HCEC 1CT (cell line): ENCODE measurements around the gene ST3GAL6.

Experiments
- DNase-seq: peaks from one replicate; pipeline ENCODE4 v3.0.0-alpha.2; 2017

ST3GAL6 gene

GRCh38 chr3:98778383-98778782 is 15.2 kb downstream of the ST3GAL6 start:
- DNase-seq = peak; percentile 54

- peak; percentile 97 for DNase-seq
Observed at GRCh38 chr3:98778852-98779413, 15.8 kb downstream of the ST3GAL6 start.

GRCh38 chr3:98779541-98780335 is 16.6 kb downstream of the ST3GAL6 start:
- peak; percentile 23 for DNase-seq

DNA sequence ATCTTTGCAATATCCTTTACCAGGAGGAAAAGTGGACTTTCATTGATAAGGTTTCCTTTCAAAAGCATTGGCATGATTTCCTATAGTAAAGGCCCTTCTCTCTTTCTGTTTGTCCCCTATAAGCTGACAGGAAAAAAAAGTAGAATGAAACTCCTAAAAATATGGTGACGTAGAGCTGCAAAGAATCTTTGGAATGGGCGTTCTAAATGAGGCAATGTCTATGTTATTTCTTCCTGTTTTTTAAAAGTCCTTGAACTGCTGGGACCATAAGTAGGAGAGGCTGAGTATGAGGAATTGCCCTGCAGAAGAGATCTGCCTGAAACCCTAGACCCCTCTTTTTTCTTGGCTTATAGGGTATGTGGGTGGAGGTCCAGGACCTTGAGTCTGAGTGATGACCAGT is 17.2 kb downstream of the ST3GAL6 start:
- no peak for DNase-seq

DNA sequence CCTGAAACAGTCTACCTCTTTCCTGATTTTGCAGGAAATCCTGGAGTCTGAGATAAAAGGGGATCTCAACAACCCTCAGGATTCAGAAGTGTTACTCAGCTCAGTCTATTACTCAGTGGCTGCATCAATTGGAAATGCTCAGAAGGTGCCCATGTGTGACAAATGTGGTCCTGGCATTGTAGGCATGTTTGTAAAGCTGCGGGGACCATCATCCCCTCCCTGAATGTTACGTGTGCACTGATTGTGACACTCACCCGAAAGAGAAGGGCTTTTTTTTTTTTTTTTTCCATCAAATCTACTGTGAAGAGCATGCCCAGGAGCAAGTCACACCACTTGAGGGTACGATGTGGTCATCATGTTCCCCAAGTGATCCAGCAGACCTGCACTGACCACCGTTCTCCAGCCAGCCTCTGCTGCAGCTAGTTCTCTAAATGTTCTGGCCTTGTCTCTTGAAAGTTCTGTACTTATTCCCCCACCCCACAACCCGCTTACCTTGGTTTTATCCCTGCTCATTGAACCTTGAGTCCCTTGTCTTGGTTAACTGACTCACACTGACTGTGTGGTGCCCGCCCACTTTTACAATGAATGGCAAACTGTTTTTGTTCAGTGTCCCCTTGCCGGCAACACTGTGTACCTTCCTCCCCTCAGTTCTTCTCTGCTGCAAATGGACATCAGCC is 19.8 kb downstream of the ST3GAL6 start:
- DNase-seq = no peak

- no peak for DNase-seq
Observed at GRCh38 chr3:98784042-98784441, 20.9 kb downstream of the ST3GAL6 start.

DNA sequence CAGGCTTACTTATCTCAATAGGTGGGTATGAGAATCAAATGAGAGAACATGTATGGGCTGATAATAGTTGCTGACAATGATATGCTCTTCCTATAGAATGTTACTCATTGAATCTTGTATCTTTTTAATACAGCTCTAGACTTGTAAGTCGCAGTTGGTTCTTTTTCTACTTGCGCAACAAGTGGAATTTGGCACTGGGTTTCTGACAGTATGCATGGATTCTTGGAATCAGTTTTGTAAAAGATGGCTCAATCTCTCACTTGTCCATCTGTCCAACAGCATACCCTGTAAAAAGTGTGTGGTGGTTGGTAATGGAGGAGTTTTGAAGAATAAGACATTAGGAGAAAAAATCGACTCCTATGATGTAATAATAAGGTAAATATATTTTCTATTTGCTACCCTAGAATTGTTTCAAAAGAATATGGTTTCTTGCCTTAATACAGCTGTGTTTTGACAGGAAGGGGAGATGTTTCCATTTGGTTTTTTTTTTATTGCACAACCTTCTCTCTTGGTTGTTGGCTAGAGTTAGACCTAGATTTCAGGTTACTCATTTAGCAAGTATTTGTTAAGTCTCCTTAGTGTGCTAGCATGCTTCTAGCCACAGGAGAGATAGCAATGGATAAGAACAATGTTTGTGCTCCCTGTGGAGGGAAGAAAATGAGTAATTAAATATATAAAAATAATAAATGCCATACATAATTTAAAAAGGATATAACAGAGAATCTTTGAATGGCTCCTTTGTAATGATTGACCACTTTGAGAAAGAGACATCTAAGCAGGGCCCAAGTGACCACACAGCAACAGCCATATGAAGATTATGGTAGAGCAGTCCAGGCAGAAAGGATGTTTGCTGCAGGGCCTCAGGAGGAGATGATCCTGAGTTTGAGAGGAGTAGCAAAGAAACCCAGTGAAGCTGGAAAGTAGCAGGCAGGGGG is 21.8 kb downstream of the ST3GAL6 start:
- DNase-seq = peak; percentile 88

DNA sequence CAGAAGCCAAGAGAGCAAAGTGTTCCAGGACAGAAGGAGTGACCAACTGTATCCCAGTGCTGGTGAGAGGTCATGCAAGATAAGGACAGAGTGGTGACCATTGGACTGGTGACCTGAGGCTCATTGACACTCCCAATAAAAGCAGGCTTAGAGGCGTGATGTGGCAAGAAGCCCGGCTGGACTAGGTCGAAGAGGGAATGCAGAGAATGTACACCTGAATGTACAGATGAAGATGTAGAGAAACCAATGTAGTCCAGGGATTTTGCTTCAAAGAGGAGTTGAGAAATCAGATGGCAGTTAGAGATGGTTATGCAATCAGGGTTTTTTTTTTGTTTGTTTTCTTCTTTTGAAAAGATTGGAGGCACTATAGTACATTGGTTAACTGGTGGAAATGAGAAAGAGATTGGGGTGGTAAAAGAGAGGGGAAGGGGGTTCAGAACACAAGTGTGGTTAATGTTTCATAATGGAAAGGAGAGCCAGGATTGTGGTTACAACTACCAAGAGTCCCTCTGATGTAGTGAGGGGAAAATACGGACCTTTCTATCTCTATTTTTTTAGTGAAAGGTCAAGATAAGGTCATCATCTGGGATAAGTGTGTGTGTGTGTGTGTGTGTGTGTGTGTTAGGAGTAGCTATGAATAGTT is 23.3 kb downstream of the ST3GAL6 start:
- no peak for DNase-seq

DNA sequence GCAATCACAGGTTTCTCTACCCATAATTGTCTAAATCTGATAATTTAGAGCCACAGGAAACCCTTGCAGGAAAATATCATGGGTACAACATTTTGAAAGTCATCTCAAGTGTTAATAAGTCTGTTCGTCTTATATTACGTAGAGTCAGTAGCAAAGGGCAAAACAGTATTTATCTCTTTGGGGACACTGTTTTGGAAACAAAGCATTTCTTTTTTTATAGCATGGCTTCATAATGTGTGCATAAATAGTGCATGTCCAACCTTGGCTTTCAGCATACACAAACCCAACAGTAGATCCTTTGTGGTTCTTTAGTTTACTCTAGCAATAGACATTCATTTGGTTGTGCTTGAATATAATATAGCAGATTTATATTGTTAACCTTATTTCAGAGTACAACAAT is 24.0 kb downstream of the ST3GAL6 start:
- DNase-seq = no peak

DNA sequence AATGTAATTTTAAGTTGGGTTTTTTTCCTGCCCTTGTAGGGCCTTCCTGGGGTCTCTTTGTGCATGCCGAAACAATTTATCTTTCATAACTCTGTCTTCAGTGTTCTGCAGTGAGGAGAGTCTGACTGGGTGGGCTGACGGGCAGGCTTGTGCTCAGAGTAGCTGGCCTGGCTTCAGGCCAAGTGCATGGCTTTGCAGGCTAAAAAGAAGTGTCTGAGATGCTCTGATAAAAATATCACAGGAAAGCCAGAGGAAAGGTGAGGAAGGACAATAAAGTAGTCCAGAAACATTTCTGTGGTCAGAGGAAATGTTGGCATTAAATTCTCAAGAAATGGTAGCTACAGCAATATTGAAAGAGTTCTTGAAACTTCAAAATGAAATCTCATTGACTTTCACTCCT is 25.5 kb downstream of the ST3GAL6 start:
- DNase-seq = no peak

DNA sequence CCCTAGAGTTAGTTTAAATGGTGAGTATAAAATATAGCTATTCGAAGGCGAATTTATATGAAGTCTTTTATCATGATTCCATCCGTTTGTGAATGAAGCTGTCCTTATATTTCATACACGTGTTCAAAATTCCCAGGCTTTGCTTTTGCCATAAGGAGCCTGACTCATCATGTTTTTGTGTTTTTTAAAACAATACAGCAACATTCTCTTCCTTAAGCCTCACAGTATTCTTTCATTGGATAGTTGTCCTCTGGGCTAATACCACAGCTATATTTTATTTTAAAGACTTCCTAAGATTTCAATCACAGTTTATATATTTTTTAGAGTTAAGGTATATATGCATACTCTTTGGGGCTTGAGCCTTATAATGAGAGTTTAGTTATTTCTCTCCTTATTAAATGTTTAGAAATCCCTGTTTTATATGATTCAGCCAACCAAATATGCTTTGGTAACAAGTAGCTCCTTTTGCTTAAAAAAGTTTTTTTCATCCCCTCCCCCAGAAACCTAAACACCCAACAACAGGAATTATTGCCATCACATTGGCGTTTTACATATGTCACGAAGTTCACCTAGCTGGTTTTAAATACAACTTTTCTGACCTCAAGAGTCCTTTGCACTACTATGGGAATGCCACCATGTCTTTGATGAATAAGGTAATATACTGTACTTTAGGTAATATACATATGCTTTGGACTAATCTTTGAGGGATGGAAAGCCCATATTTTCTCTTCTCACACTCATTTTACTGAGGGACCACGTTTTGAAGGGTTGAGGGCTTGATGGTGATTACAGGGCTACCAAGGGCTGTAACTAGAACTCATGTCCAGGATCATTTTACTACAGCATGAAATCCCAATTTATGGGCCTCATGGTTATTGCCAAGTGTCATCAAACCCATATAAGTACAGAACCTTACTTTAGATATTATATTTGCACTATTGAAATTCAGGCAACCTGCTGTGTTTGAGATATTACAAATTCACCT is 28.5 kb downstream of the ST3GAL6 start:
- peak; percentile 39 for DNase-seq

DNA sequence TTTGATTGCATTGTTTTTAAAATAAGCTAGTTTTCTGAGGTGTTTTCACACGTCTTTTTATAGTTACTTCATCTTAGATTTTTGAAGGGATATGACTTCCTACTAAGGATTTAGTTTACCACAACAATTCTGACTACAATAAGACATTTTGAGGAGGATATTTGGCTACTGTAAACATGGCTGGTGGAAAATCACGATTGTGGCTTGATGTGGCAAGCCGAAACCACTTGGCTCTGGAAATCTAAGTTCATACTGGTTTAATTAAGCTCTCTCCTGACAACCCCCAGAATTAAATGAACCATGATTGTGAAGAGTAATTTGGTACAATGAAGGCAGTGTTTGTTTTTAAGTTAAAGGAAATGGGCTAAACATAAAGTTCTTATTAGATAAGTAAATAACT is 30.8 kb downstream of the ST3GAL6 start:
- no peak for DNase-seq

GRCh38 chr3:98796334-98796733 is 33.2 kb downstream of the ST3GAL6 start:
- no peak for DNase-seq

- DNase-seq = no peak
Observed at GRCh38 chr3:98797905-98798304, 34.8 kb downstream of the ST3GAL6 start.

DNA sequence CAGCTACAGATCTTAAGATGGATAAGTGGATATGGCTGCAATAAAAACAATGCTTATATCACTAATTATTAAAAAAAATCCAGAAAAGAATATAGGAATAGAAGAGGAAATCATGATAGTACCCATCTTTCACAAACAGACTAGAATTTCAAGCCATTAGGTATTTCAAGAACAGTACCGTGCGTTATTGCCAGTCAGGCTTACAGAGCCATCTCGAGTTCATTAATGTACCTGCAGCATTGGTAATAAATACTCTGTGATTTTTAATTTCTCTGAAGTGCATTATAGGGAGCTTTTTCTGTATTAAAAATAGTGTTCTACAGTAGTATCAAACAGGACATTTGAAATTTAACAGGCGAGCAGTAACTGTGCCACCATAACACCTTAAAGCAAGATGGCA is 35.7 kb downstream of the ST3GAL6 start:
- no peak for DNase-seq

DNA sequence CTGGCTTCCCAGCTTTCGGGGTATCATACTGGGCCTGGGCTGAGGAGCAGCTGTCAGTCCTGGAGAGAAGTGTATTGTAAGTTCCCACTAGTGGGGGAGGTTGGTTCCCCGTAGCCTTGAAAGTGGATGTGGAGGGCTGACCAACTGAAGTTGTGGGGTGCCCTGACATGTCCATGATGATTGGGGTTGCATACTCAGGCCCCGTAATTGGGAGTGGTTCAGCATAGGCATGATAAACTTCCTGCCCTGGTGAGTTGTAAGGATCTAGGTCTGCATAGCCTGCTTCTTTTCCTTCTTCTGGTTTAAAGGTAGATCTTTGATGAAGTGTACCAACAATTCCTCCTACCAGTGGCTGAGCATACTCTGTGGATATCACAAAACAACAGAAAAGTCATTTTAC is 36.3 kb downstream of the ST3GAL6 start:
- DNase-seq = no peak

DNA sequence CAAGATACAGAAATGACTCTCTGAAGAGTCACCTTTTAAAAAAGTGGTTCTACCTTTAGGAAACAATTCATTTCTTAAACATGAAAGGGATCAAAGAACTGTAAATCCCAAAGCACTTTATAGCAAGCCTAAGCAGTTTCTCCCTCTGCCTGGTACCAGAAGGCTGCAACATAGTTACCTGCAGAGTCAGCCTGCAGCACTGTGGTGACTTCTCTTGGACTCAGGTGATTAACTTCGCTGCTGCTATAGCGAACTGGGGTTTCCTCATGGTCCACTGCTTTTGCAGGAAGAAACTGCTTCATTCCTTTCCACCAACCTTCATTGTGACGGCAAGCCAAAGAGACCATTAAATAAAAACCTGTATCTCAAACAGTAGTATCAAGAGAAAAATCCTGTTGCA is 37.3 kb downstream of the ST3GAL6 start:
- DNase-seq = no peak

DNA sequence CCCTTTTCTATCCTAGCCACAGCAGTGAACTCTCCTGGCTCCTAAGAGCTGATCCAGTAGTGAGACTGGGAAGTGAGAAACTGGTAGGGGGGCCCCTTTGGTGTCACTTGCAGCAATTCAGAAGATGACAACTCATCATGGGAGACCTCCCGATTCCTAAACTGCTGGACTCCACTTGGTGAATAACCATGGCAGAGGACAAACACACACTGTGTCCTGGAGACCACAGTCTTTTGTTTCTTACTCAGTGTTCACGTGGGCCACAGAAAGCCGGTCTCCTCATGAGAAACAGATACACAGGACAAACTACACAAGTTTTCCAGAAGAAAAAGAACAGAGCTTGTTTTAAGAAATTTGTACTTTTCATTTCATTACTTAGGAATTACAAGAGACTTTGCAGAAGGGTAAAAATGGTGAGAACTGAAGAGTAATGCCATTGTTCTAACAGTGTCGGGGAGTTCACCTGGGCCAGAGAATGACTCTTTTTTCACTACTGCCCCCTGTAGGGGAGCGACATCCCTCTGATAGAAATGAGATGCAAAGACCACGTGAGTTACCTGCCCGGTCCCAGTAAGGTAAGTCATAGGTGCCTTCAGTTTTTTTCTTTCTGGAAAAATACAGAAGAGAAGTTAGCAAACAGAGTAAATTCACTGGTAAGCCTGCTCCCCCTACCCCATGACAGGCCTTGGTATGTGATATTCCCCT is 38.1 kb downstream of the ST3GAL6 start:
- DNase-seq = no peak

- DNase-seq = no peak
Observed at GRCh38 chr3:98805571-98805970, 42.4 kb downstream of the ST3GAL6 start.

DNA sequence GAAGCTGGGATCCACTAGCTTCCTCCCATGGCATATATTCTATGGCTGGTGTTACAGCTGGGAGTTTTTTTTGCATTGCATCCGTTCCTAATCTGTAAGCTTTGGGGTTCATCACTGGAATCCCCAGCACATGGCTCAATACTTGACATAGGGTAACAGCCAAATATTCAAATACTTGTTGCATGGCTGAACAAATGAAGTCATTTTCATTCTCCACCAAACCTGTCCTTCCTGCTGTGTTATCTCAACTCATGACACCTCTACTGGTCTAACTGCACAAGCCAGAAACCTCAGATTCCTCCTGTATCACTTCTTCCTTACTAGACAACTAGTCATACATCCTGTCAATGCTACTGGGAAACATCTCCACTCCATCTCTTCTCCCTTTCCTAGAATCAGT is 43.4 kb downstream of the ST3GAL6 start:
- DNase-seq = no peak

GRCh38 chr3:98807011-98807410 is 43.9 kb downstream of the ST3GAL6 start:
- DNase-seq = no peak
